MCF 10A (cell line): ENCODE results near the gene LGI4. TPM values are rescaled to one million over a fixed set of nuclear protein-coding genes. Genes with fewer than 3 reads are reported as not detected.
A peak's percentile ranks its signal among the peaks of the same experiment; 100 is the strongest.

Experiments
- BruUV-seq: library from RNA; stranded (reverse); fragments of 400-500 nt; replicated peaks from 2 replicates; lab custom pipeline; 2021; lab: Mats Ljungman, UMichigan
- CTCF ChIA-PET: fragments of 300-600 bp; sonication (Branson Sonifier 250); formaldehyde crosslinking; extraction: SDS; loops from one replicate; lab custom pipeline; 2021; ENCODE audit warnings: antibody characterized with exemption, inconsistent platforms; lab: Yijun Ruan, JAX
- POLR2A ChIA-PET: fragments of 300-600, 350-650 bp; sonication (Branson Sonifier 250); formaldehyde crosslinking; extraction: SDS; loops from one replicate; lab custom pipeline; 2020; ENCODE audit warnings: antibody characterized with exemption, inconsistent platforms; lab: Yijun Ruan, JAX
- DNase-seq: peaks from one replicate; pipeline ENCODE4 v3.0.0-alpha.2; 2018; ENCODE audit not compliant: unreplicated experiment
- H3K27ac Mint-ChIP-seq: one replicate; pipeline ENCODE4 v1.8.0; 2022; ENCODE audit warnings: mild to moderate bottlenecking, low read depth, mixed read lengths; ENCODE audit not compliant: unreplicated experiment
- H3K27me3 Mint-ChIP-seq: one replicate; pipeline ENCODE4 v1.8.0; 2022; ENCODE audit warnings: mixed read lengths; ENCODE audit not compliant: insufficient read depth, unreplicated experiment
- H3K36me3 Mint-ChIP-seq: one replicate; pipeline ENCODE4 v1.8.0; 2022; ENCODE audit warnings: mild to moderate bottlenecking, moderate library complexity, mixed read lengths; ENCODE audit not compliant: insufficient read depth, unreplicated experiment
- H3K4me1 Mint-ChIP-seq: one replicate; pipeline ENCODE4 v1.8.0; 2022; ENCODE audit warnings: mixed read lengths; ENCODE audit not compliant: insufficient read depth, unreplicated experiment
- H3K4me3 Mint-ChIP-seq: one replicate; pipeline ENCODE4 v1.8.0; 2022; ENCODE audit warnings: mild to moderate bottlenecking, moderate library complexity, mixed read lengths; ENCODE audit not compliant: unreplicated experiment
- H3K9me3 Mint-ChIP-seq: one replicate; pipeline ENCODE4 v1.8.0; 2022; ENCODE audit warnings: mixed read lengths; ENCODE audit not compliant: unreplicated experiment
- intact Hi-C: fragments of 100-400 bp; cut with micrococcal nuclease; formaldehyde crosslinking; loops from 2 replicates; pipeline ENCODE4 v1.14.1; 2022
- total RNA-seq: library from RNA; stranded (reverse); gene quantifications from 2 replicates; pipeline ENCODE4 v1.2.3, GENCODE V29; 2022
- TF ChIP-seq, protein P1 (sequence below): fragments of 200-600 bp; IDR thresholded peaks from one replicate; pipeline ENCODE4 v1.8.0; 2022; ENCODE audit warnings: antibody characterized with exemption, mild to moderate bottlenecking; ENCODE audit not compliant: unreplicated experiment

LGI4 gene
- total RNA-seq, 1 experiment from 2014 or later, result not detected

DNA sequence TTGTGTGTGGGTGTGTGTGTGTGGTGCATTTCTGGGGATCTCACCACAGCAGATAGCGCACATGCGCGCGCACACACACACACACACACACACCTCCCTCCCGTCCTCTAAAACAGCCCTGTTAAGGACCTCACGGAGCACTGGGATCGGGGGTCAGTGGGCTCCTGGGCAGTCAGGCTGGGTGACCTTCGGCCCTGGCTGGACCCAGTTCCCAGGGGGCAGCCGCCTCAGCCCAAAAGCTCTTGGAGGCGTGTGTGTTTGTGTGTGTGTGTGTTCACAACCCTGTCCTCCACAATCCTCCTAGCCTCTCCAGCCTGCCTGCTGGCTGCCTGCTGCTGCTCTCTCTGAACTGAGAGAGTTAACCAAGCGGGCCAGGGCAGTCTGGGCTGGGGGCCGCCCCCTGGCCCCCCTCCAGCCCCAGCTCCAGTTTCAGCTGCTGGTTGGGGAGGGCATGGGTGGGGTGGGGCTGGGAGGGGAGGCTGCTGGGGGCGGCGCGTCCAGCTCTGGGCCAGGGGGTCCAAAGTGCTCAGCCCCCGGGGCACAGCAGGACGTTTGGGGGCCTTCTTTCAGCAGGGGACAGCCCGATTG is 3.5 kb upstream of the LGI4 start, which contains the start of gene FXYD1:
Gene FXYD1 (plus strand): TSS at position 520 of the 588 bp plus-strand sequence. CDS start 1,256 bp downstream, outside the sequence.
- no TSS peak for BruUV-seq
- CTCF ChIA-PET, result interaction anchor here (2.0 to 5.5 kb wide), 5 partner anchors 42 to 93 kb away, joined by 6 to 80 read pairs (median 38); no protein-coding TSS in a partner anchor
- no peaks in the 10 kb centered on the region for H3K36me3 Mint-ChIP-seq
- peaks cover 12% of the 10 kb centered on the region for H3K4me1 Mint-ChIP-seq
- H3K27ac Mint-ChIP-seq, result peak within 1 kb of the TSS; percentile 21
- intact Hi-C loops, result no loop called here
- no peak for DNase-seq
- POLR2A ChIA-PET, result no interaction called here
- no peak within 1 kb of the TSS for H3K4me3 Mint-ChIP-seq
- peaks cover 9% of the 10 kb centered on the region for H3K27me3 Mint-ChIP-seq
- TF ChIP-seq, protein P1, sequence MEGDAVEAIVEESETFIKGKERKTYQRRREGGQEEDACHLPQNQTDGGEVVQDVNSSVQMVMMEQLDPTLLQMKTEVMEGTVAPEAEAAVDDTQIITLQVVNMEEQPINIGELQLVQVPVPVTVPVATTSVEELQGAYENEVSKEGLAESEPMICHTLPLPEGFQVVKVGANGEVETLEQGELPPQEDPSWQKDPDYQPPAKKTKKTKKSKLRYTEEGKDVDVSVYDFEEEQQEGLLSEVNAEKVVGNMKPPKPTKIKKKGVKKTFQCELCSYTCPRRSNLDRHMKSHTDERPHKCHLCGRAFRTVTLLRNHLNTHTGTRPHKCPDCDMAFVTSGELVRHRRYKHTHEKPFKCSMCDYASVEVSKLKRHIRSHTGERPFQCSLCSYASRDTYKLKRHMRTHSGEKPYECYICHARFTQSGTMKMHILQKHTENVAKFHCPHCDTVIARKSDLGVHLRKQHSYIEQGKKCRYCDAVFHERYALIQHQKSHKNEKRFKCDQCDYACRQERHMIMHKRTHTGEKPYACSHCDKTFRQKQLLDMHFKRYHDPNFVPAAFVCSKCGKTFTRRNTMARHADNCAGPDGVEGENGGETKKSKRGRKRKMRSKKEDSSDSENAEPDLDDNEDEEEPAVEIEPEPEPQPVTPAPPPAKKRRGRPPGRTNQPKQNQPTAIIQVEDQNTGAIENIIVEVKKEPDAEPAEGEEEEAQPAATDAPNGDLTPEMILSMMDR, result no peak
- no peaks in the 10 kb centered on the region for H3K9me3 Mint-ChIP-seq

DNA sequence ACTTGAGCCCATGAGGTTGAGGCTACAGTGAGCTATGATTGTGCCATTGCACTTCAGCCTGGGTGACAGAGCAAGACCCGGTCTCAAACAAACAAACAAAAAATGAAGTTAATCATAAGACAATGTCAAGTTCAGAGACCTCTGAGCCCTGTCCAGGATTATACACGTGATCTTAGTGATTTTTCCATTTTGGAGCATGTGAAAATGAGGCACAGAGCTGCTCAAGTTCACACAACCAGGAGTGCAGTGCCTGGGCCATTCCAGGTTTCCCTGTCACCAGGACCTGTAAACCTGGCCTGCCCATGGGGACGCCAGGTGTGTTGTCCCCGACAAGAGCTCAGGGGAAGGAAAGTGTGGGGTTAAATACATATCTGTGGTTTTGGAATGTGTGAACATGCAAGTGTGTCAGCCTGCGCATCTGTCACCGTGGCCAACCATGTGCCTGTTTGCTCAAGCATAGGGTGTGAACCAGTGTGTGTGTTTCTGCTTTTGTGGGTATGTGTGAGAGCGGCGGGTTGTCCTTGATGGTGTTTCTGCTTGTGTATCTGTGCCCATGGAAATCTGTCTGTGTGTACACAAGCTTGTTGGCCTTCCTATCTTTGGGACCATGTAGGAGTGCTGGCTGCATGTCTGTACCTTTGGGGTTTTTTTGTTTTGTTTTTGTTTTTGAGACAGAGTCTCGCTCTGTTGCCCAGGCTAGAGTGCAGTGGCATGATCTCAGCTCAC is 2.3 kb upstream of the LGI4 start:
- H3K27ac Mint-ChIP-seq, result no peak overlapping the region

DNA sequence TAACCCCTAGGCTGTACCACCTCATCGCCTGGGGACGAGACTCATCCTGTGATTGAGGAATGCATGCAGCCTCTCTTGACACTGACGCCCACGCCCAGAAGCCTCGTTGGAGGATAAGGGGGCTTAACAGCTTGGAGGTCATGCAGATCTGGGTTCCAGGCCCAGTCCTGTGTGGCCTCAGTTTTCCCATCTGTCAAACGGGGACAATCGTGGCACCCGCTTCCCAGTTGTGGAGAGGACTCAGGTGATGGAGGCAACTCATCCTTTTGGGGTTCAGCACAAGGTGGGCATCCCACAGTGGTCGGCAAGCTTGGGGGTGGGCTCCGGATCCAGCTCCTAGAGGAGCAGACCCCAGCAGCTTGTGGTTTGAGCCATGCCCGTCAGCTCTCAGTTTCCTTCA is 1.4 kb upstream of the LGI4 start:
- H3K4me1 Mint-ChIP-seq, result peaks cover 12% of the 10 kb centered on the region
- DNase-seq, result no peak
- no TSS peak for BruUV-seq
- ChIA-PET POLR2A (interaction anchor here (0.8 to 3.8 kb wide), 6 partner anchors 8 to 70 kb away, joined by 3 to 27 read pairs (median 6); partner anchors contain the start of gene FXYD3), CTCF (interaction anchor here (0.6 to 5.5 kb wide), 37 partner anchors 9 to 160 kb away, joined by 3 to 91 read pairs (median 6); partner anchors contain the start of genes FXYD3 and FXYD5)
- peaks cover 6% of the 10 kb centered on the region for H3K27me3 Mint-ChIP-seq
- H3K9me3 Mint-ChIP-seq, result no peaks in the 10 kb centered on the region
- H3K36me3 Mint-ChIP-seq, result no peaks in the 10 kb centered on the region
- intact Hi-C loops, result no loop called here
- no peak overlapping the region for H3K27ac Mint-ChIP-seq
- no peak overlapping the region for H3K4me3 Mint-ChIP-seq
- TF ChIP-seq, protein P1, result no peak

More for the DNA sequence above, 2.3 kb upstream of the LGI4 start:
- Mint-ChIP-seq H3K9me3 (no peaks in the 10 kb centered on the region), H3K27me3 (peaks cover 6% of the 10 kb centered on the region), H3K4me1 (peaks cover 12% of the 10 kb centered on the region), H3K4me3 (no peak overlapping the region), H3K36me3 (no peaks in the 10 kb centered on the region)
- intact Hi-C loops, result no loop called here
- CTCF ChIA-PET, result interaction anchor here (0.6 to 5.5 kb wide), 23 partner anchors 8 to 748 kb away, joined by 3 to 91 read pairs (median 7); partner anchors contain the start of gene FXYD3
- POLR2A ChIA-PET, result interaction anchor here (0.6 to 3.8 kb wide), 4 partner anchors 9 to 50 kb away, joined by 3 to 27 read pairs (median 12); partner anchors contain the start of gene FXYD3
- TF ChIP-seq, protein P1, result no peak
- BruUV-seq, result no TSS peak
- DNase-seq, result no peak
